Measurements from ENCODE around the gene NBPF14.
"Not testable (repeated sequence)": the region's sequence is repeated elsewhere in the genome, so short reads cannot be mapped to it uniquely, and the experiment has no call there.

Gene NBPF14

GRCh38 chr1:148595911-148596310, at the start of gene NBPF14:
TSS of gene NBPF14 (minus strand) at chr1:148596011. CDS start at chr1:148595717, 294 bp downstream.
- DNase-seq, result not testable (repeated sequence)

- not testable (repeated sequence) for DNase-seq
Measured at GRCh38 chr1:148625451-148625850, 29.6 kb upstream of the NBPF14 start.

GRCh38 chr1:148618216-148618615, 22.4 kb upstream of the NBPF14 start:
- DNase-seq, result not testable (repeated sequence)

GRCh38 chr1:148605266-148605665, 9.5 kb upstream of the NBPF14 start:
- not testable (repeated sequence) for DNase-seq

- not testable (repeated sequence) for DNase-seq
Measured at GRCh38 chr1:148595360-148595759, 451 bp downstream of the NBPF14 start.

- not testable (repeated sequence) for DNase-seq
Measured at GRCh38 chr1:148591098-148591497, 4.7 kb downstream of the NBPF14 start.

- not testable (repeated sequence) for DNase-seq
Measured at GRCh38 chr1:148532158-148532557, 63.7 kb downstream of the NBPF14 start.

GRCh38 chr1:148529101-148529567, 66.7 kb downstream of the NBPF14 start:
- not testable (repeated sequence) for DNase-seq

GRCh38 chr1:148528591-148528990, 67.2 kb downstream of the NBPF14 start:
- DNase-seq, result not testable (repeated sequence)

- not testable (repeated sequence) for DNase-seq
Measured at GRCh38 chr1:148526587-148526986, 69.2 kb downstream of the NBPF14 start.

- not testable (repeated sequence) for DNase-seq
Measured at GRCh38 chr1:148523205-148524144, 72.3 kb downstream of the NBPF14 start.

- DNase-seq, result peak; percentile 77
Measured at GRCh38 chr1:148522561-148523204, 73.1 kb downstream of the NBPF14 start.

GRCh38 chr1:148522072-148522471, 73.7 kb downstream of the NBPF14 start:
- not testable (repeated sequence) for DNase-seq

- DNase-seq, result not testable (repeated sequence)
Measured at GRCh38 chr1:148514310-148514709, 81.5 kb downstream of the NBPF14 start.

- not testable (repeated sequence) for DNase-seq
Measured at GRCh38 chr1:148512571-148513184, 83.1 kb downstream of the NBPF14 start.

- not testable (repeated sequence) for DNase-seq
Measured at GRCh38 chr1:148493933-148494332, 101.9 kb downstream of the NBPF14 start.

- DNase-seq, result not testable (repeated sequence)
Measured at GRCh38 chr1:148483029-148483428, 112.8 kb downstream of the NBPF14 start, which contains the start of gene PPIAL4G. TSS of gene PPIAL4G (minus strand) at chr1:148483302. CDS start at chr1:148483252, 50 bp downstream.

Measured in amniotic stem cell (primary cell).